HG02884 (cell line): ENCODE measurements around the gene JADE3.
"Not testable (repeated sequence)": the region's sequence is repeated elsewhere in the genome, so short reads cannot be mapped to it uniquely, and the experiment has no call there.

Experiments used
- ATAC-seq: cut with Tn5 transposase; IDR thresholded peaks from one replicate; pipeline ENCODE4 v1.9.1; 2021; ENCODE audit warnings: mild to moderate bottlenecking, moderate library complexity; ENCODE audit not compliant: unreplicated experiment

Gene JADE3

DNA sequence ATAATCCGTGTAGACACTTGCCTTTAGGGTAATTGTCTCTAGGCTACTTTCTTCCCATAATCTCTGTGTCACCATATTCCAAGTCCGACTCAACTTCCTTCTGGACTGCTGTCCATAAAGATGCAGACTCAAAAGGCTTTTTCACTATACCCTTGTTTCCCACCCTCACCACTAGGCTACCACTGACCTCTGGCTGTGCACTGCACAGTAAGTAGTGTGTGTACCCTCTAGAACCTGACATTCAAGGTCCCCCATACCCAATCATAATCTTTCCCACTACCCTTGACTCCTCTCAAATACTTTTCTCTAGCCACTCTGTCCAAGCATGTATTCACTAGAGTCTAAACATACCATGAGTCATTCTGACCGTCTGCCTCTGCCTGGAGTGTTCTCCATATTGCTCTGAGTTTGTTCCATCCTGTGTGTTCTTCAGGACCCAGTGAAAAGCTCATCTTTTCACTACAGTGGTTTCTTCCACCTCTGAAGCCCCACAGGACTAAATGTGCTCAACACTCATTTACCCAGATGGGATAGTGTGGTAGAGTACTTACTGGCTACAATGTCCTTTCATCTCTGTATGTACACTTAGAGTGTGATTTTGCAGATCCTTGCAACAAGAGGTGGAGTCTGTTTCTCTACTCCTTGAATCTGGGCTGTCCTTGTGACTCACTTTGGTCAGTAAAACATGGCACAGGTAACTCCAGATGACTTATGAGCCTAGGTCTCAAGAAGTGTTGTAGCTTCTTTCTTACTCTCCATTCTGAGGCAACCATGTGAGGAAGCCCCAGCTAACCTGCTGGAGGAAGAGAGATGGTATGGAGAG is 17.4 kb downstream of the JADE3 start:
- ATAC-seq, result no peak

DNA sequence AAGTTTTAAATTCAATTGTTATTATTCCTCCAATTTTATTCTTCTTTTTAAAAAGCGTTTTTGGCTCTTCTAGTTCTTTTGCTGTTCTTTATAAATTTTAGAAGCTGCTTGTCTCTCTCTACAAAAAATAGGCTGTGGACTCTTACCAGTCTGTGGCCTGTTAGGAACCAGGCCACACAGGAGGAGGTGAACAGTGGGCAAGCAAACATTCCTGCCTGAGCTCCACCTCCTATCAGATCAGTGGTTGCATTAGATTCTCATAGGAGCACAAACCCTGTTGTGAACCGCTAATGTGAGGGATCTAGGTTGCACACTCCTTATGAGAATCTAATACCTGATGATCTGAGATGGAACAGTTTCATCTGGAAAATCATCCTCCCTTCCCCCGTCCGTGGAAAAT is 23.1 kb downstream of the JADE3 start:
- no peak for ATAC-seq

DNA sequence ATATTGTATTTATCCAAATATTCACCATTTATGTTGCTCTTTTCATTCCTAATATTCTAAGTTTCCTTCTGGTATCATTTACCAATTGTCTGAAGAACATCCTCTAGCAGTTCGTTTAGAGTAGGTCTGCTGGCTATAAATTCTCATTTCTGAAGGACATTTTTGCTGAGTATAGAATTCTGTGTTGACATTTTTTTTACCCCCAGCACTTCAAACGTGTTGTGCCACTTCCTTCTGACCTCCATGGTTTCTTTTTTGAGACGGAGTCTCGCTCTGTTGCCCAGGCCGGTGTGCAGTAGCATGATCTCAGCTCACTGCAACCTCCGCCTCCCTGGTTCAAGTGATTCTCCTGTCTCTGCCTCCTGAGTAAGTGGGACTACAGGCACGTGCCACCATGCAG is 26.4 kb downstream of the JADE3 start:
- no peak for ATAC-seq

DNA sequence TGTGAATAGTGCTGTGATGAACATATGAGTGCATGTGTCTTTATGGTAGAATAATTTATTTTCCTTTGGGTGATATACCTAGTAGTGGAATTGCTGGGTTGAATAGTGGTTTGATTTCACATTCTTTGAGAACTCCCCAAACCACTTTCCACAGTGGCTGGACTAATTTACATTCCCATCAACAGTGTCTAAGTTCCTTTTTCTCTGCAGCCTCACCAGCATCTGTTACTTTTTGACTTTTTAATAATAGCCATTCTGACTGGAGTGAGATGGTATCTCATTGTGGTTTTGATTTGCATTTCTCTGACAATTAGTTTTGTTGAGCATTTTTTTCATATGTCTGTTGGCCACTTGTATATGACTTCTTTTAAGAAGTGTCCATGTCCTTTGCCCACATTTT is 29.1 kb downstream of the JADE3 start:
- no peak for ATAC-seq

DNA sequence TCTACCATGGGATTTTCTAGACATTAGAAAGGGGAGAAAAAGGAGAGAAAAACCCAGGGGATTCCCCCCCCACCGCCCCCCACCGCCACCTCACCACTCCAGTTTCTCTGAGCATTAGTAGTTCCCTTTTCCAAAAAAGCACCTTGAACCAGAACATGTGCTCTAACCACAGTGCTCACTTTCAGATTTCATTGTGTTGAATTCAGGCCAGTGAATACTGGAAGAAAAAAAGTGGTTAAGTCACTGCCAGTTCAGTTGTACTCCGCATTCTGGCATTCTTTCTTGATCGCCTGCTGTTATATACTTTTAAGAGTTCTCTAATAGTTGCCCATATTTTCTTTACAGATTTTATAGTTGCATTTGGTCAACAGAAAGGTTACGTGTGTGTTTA is 40.9 kb downstream of the JADE3 start:
- peak; percentile 62 for ATAC-seq

DNA sequence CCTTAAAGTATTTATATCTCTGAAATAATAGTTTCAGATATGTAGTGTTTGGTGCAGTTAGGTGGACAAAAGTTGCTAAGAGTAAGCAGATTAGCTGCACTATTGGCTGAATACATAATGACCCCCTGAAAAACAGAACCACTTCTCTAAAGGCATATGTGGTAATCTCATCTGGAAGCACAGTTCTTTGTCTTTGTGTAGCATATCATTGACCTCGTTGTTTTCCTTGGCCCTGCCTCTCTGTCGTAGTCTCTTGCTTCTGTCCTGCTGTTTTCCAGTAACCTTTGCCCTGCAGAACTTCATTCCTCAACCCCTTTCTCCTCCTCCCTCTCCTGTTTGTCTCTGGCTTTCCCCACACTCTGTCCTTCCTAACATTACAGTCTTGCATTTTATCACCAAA is 41.4 kb downstream of the JADE3 start:
- peak; percentile 17 for ATAC-seq

DNA sequence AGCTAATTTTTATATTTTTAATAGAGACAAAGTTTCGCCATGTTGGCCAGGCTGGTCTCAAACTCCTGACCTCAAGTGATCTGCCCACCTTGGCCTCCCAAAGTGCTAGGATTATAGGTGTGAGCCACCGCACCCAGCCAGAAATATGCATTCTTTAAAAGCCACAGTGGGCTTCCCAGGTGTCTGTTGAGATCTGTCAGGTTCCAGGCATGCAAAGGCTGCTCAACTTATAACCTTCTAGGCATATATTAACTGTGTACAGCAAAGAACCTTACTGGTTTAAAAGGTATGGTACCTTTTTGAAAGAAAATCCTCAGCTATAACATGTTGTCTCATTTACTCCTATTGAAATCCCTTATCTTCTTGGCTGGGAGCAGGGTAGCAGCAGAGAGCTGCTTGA is 42.5 kb downstream of the JADE3 start:
- ATAC-seq, result no peak

DNA sequence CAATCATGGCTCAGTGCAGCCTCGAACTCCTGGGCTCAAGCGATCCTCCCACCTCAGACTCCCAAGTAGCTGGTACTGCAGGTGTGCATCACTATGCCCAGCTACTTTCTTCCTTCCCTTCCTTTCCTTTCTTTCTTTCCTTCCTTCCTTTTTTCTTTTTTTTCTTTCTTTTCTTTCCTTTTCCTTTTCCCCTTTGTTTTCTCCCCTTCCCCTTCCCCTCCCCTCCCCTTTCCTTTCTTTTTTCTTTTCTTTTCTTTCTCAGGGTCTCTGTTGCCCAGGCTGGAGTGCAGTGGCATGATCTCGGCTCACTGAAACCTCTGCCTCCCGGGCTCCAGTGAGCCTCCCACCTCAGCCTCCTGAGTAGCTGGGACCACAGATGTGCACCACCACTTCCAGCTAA is 44.4 kb downstream of the JADE3 start:
- not testable (repeated sequence) for ATAC-seq

DNA sequence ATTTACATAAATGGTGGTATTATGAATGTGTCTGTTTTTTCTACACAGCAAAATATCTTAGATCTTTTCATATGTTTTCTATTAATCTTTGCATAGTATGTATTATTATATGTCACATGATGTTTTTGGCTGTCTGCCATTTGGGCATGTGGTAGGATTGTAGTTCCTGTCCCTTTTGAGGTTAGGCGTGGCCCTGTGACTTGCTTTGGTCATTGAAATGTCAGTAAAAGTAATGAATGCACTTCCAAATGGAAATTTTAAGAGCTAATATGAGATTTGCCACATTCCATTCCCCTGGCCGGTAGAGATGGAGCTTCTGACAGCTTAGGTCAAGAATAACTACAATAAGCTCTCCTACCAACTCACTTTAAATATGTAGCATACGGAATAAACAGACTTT is 45.1 kb downstream of the JADE3 start:
- ATAC-seq, result no peak

DNA sequence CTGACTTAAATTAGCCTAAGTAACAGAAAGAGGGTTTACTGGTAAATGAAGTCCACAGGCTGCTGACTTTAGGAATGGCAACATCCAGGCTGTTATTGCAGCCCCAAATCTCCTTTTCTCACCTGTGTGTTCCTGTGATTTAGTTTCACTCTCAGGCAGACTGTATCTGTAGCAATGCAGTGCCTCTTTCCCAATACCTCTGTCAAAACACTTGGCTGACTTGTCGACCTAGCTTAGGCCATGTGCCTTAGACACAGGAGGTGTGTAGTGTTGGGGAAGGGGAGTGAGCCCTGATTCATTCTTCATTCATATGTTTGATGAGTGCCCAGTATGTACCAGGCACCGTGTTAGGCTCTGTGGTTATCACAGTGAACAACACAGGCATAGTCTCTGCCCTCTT is 46.9 kb downstream of the JADE3 start:
- ATAC-seq, result no peak

DNA sequence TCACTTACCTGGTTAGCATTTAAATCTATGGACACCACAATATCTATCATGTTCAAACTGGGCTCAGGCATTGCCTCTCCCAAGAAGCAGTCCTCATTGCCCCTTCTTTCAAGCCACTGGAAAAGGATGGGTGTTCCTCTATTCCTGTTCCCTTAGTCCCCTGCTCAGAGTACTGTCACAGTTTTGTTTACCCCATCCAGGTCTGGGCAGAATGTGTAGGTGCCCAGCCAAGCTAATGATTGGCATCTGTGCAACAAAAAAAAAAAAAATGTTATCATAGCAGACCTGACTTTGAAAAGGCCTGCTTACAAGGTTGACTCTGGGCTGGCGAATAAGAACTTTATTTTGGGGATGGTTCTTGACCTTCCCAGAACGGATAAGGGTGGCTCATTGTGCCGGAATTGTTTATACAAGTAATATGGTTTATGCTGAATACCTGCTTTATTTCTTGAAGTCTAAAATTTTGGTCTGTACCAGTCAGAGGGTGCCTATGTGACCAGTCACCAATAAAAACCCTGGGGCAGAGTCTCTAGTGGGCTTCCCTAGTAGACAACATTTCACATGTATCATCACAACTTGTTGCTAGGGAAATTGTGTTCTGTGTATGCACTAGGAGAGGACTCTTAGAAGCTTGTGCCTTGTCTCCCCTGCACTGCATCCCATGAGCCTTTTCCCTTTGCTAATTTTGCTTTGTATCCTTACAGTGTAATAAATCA is 47.9 kb downstream of the JADE3 start:
- no peak for ATAC-seq

DNA sequence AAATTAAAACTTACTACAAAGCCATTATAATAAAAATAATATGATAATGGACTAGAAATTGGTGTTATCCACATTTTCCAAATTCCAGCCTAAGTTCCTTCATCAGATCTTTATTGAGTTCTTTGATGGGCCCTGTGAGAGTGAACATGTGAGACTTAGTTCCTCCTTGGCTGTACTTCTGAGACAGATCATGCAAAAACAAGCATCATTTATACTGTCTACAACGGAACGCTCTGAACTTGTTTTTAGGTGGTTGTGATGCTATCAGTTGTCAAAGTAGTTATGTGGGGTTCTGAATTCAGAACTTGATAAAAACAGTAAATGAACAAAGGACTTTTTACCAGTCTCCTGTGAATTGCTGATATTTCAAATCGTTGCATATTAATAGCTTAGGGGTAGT is 48.9 kb downstream of the JADE3 start:
- no peak for ATAC-seq

DNA sequence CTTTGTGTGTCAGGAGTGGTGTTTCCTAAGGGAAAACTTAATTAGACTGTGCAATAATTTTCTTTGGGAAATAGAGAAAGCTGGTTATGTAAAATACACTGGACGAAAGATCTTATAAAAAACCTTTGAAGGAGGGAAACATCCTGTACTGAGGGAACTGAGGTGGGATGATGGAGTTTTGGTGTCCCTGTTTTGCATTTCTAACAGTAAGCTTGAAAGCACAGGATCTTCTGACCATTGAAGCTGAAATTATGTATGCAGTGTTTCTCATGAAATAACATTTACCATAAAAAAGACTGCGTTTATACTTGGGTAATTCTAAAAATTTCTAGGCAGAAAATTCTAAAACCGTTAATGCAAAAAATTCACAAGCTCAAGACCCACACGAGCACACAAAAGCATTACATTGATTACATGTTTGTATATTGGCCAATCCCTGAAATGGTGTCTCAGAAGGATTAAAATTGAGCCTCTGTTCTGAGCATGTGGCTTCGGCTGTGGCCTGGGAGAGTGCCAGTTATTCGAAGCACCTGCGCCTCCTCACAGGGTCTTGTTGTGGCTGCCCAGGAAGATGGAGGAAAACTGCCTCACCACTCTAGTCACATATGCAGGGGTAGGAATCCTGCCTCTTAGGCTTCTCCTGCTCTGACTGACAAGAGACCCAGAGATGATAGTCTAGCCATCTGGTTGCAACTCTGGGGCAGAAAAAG is 49.5 kb downstream of the JADE3 start:
- no peak for ATAC-seq

DNA sequence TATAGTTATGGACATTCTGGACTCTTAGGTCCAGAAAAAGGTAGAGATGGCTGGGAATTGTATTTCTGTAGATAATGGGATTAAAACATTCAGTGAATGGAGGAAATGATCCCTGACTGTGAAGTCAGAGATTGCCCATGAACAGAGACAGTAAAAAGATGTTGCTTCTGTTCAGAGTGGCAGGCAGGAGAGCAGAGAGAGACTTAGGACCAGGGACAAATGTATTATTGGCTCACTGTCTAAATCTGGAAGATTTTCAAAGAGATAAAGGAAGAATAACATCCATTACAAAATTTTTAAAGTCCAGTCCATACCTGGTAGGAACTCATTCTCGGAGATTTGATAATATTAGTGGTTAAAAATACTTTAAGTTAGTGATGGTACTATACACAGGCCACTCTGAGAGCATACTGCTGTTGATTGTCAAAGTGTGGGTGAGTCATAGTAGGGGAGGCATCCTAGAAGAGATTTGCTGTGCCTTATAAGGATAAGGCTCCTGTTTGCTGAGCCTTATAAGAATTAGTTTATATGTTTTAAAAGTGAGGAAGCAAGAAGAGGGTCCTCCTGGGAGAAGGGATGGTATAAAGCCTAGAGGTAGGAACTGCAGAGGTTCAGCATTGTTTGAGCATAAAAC is 53.0 kb downstream of the JADE3 start:
- ATAC-seq, result no peak

DNA sequence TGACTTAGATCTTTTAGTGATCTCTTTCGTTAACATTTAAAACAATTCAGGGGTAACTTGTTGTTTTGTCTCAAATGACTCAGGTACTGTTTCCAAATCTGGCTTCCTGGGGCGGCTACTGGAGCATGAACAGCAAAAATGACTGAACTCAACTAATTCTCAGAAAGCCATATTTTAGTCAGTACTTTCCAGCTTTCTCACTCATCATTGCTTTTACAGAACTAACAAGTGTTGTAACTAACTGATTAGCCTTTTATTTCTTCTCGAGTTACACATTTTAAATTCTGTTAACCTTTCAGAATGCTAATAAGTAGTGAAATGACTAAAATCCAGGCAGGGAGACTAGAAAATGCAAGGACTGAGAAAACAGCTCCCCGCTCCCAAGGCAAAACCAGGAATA is 55.3 kb downstream of the JADE3 start:
- peak; percentile 57 for ATAC-seq

DNA sequence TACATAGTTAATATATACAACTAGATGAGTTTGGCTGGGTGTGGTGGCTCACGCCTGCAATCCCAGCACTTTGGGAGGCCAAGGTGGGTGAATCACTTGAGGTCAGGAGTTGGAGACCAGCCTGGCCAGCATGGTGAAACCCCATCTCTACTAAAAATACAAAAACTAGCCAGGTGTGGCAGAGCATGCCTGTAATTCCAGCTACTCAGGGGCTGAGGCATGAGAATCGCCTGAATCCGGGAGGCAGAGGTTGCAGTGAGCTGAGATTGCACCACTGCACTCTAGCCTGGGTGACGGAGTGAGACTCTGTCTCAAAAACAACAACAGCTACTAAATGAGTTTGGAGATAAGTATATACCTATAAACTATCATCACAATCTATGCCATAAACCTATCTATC is 64.8 kb downstream of the JADE3 start:
- ATAC-seq, result not testable (repeated sequence)

DNA sequence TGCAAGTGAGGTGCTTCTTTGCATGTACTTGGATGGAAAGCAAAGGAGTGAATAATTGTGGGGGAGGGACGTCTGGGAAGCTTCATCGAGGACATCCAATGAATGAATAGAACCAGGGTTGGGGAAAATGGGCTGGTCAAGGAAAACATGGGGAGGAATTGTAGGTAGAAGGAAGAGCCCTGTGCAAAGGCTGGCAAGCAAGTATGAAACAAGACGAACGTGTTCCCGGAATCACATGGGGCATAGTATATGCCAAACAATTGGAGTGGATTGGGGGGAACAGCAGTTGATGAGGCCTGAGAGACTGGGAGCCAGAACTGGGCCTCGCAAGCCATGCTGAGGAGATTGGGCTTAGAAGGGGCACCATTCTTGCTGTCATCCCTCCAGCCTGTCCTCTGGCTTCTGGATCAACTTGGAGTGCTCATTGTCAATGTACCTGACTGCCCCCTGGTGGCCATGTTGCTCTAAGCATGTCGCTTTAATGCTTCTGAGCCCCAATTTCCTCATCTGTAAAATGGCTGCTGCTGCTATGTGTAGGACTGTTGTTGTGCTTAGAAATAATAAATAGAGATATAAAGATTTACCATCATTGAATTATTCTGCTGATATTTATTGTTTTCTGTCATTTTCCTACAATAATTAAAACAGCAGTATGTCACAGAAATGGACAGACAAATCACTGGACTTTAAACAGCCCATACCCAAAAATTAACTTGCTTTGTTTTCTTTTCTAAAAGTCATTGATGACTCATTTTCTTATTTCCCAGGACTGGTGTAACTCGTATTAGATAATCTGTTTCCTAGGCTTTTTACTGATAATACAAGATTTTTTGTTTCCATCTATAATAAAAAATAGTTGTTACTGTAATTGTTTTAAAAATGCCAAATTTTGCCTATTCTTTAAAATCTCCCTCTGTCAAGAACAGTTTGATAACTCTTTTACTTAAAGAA is 66.4 kb downstream of the JADE3 start:
- no peak for ATAC-seq

DNA sequence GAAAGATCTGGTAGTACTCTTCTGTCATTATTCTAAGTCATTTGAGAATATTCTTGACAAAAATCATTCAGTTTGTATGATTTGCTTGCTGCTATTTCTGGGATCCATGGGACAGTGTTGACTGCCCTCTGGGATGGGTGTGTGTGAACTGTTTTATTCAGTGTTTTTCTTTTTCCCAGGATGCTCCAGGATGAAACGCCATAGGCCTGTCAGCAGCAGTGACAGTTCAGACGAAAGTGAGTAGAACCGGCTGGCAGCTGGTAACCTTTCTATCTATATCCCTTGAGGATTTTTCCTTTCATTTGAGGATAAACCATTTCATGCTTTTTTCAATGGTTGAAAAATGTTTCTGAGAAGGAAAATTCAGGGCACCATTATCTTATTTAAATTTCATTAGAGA is 72.5 kb downstream of the JADE3 start:
- ATAC-seq, result no peak

DNA sequence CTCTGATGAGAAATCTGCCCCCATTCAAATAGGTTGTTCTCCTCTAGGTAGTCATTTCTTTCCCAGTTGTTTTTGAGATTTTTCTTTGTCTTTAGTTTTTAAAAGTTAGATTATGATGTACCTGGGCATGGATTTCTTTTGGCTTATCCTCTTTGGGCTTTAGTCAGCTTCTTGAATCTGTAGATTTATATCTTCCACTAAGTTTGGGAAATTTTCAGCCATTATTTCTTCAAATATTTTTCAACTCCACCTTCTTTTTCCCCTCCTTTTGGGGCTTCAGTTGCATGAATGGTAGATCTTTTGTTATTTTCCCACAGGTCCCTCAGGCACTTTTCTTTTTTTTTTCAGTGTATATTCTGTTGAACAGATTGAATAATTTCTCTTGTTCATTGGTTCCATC is 77.3 kb downstream of the JADE3 start:
- ATAC-seq, result no peak

DNA sequence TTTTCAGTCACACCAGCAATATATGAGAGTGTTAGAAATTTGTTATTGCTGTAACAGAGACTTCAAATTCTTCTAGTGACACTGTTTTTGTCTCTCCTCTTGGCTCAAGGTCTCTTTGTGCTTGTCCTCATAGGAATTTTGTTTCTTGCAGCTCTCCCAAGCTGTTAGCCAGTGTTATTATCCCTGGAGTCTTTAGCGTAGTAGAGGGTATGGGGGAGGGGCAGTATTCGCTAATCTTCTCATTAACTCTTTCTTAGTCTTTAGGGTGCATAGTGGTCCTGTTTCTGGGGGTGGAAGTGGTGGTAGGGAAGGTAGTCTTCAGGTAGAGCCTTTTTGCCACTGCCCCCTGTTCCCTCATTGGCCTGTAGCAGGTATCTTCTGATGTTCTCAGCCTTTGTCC is 79.4 kb downstream of the JADE3 start:
- ATAC-seq, result no peak
